Measurements from ENCODE around the gene PLXNA4. TPM values are rescaled to one million over a fixed set of nuclear protein-coding genes. Genes with fewer than 3 reads are reported as not detected.

Gene PLXNA4
- total RNA-seq, 1 donor from 2014 or later: 14.0 TPM

GRCh38 chr7:132255115-132255797, 321.0 kb downstream of the PLXNA4 start:
- Histone ChIP-seq H3K27ac (no peak overlapping the region), H3K4me3 (no peak overlapping the region), H3K9me3 (no peaks in the 10 kb centered on the region), H3K36me3 (no peaks in the 10 kb centered on the region), H3K27me3 (no peaks in the 10 kb centered on the region), H3K4me1 (peaks cover 15% of the 10 kb centered on the region)
- no peak for DNase-seq (ENCODE audit: extremely low spot score in 2 of 2)
- no peak for TF ChIP-seq POLR2A (IDR thresholded peaks at IDR 0.05)
- TF ChIP-seq POLR2AphosphoS5 (IDR thresholded peaks at IDR 0.05; ENCODE audit: insufficient read depth in 1 of 2, low read depth in 1 of 2): no peak
- TF ChIP-seq CTCF (IDR thresholded peaks at IDR 0.05): no peak
- intact Hi-C loops (cut with DNase I): no loop called here

GRCh38 chr7:132254455-132254854, 321.8 kb downstream of the PLXNA4 start:
- Histone ChIP-seq H3K27ac (no peak overlapping the region), H3K27me3 (no peaks in the 10 kb centered on the region), H3K4me3 (no peak overlapping the region), H3K36me3 (no peaks in the 10 kb centered on the region), H3K9me3 (no peaks in the 10 kb centered on the region), H3K4me1 (peaks cover 20% of the 10 kb centered on the region)
- TF ChIP-seq POLR2A (IDR thresholded peaks at IDR 0.05) (no peak), POLR2AphosphoS5 (IDR thresholded peaks at IDR 0.05; ENCODE audit: insufficient read depth in 1 of 2, low read depth in 1 of 2) (no peak), CTCF (IDR thresholded peaks at IDR 0.05) (no peak)
- intact Hi-C loops (cut with DNase I): no loop called here
- no peak for DNase-seq (ENCODE audit: extremely low spot score in 2 of 2)

GRCh38 chr7:132252793-132253100, 323.5 kb downstream of the PLXNA4 start:
- H3K9me3 ChIP-seq: no peaks in the 10 kb centered on the region
- intact Hi-C loops (cut with DNase I): no loop called here
- H3K4me1 ChIP-seq: peaks cover 20% of the 10 kb centered on the region
- no peak for DNase-seq (ENCODE audit: extremely low spot score in 2 of 2)
- TF ChIP-seq POLR2A (IDR thresholded peaks at IDR 0.05) (no peak), CTCF (IDR thresholded peaks at IDR 0.05) (no peak), POLR2AphosphoS5 (IDR thresholded peaks at IDR 0.05; ENCODE audit: insufficient read depth in 1 of 2, low read depth in 1 of 2) (no peak)
- H3K27ac ChIP-seq: no peak overlapping the region
- no peaks in the 10 kb centered on the region for H3K36me3 ChIP-seq
- H3K27me3 ChIP-seq: no peaks in the 10 kb centered on the region
- H3K4me3 ChIP-seq: no peak overlapping the region

GRCh38 chr7:132251327-132251659, 325.0 kb downstream of the PLXNA4 start:
- intact Hi-C loops (cut with DNase I): no loop called here
- Histone ChIP-seq H3K4me3 (no peak overlapping the region), H3K9me3 (no peaks in the 10 kb centered on the region), H3K36me3 (no peaks in the 10 kb centered on the region), H3K4me1 (peaks cover 20% of the 10 kb centered on the region), H3K27ac (no peak overlapping the region), H3K27me3 (no peaks in the 10 kb centered on the region)
- no peak for DNase-seq (ENCODE audit: extremely low spot score in 2 of 2)
- TF ChIP-seq POLR2AphosphoS5 (IDR thresholded peaks at IDR 0.05; ENCODE audit: insufficient read depth in 1 of 2, low read depth in 1 of 2) (peak in 1 of 2 donors; percentile 38), CTCF (IDR thresholded peaks at IDR 0.05) (no peak)

- Histone ChIP-seq H3K4me3 (no peak overlapping the region), H3K4me1 (peaks cover 20% of the 10 kb centered on the region), H3K27ac (no peak overlapping the region), H3K27me3 (no peaks in the 10 kb centered on the region), H3K9me3 (no peaks in the 10 kb centered on the region), H3K36me3 (no peaks in the 10 kb centered on the region)
- no peak for DNase-seq (ENCODE audit: extremely low spot score in 2 of 2)
- no peak for TF ChIP-seq POLR2AphosphoS5 (IDR thresholded peaks at IDR 0.05; ENCODE audit: insufficient read depth in 1 of 2, low read depth in 1 of 2)
- TF ChIP-seq POLR2A (IDR thresholded peaks at IDR 0.05): no peak
- no peak for TF ChIP-seq CTCF (IDR thresholded peaks at IDR 0.05)
- intact Hi-C loops (cut with DNase I): no loop called here
Observed at GRCh38 chr7:132250480-132251326, 325.6 kb downstream of the PLXNA4 start.

Data from vagina (tissue), 2 donors.